GF-D8 (cell line): ENCODE results near the gene ARL17A.
"Not testable (repeated sequence)": the region's sequence is repeated elsewhere in the genome, so short reads cannot be mapped to it uniquely, and the experiment has no call there.

Source experiments
- DNase-seq: peaks from one replicate; lab custom pipeline; 2025; lab: John Stamatoyannopoulos, UW

The ARL17A gene

DNA sequence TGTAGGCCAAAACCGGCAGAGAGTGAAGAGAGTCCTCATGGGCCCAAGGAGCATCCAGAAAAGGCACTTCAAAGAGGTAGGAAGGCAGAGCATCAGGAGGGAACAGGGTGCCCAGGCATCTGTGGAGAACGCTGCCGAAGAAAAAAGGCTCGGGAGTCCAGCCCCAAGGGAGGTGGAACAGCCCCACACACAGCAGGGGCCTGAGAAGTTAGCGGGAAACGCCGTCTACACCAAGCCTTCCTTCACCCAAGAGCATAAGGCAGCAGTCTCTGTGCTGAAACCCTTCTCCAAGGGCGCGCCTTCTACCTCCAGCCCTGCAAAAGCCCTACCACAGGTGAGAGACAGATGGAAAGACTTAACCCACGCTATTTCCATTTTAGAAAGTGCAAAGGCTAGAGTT, 30.9 kb downstream of the ARL17A start:
- not testable (repeated sequence) for DNase-seq

GRCh38 chr17:46534716-46535115, 44.8 kb downstream of the ARL17A start:
- DNase-seq, result not testable (repeated sequence)

GRCh38 chr17:46512168-46512567, 67.3 kb downstream of the ARL17A start, which contains the start of gene LRRC37A2:
LRRC37A2 (plus strand) TSS chr17:46512468; CDS start chr17:46512713, 245 bp downstream.
- DNase-seq, result not testable (repeated sequence)

DNA sequence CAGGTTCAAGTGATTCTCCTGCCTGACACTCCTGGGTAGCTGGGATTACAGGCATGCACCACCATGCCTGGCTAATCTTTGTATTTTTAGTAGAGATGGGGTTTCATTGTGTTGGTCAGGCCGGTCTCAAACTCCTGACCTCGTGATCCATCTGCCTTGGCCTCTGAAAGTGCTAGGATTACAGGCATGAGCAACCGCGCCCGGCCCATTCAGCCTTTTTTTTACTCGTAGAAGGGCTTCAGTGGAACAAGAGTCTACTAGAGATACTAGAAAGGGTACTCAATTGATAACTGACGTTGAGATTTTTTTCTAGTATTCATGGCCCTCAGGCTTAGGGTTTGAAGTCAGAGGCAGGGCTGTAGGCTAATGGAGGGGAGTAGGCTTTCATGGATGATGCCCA, 73.6 kb downstream of the ARL17A start:
- DNase-seq, result not testable (repeated sequence)

DNA sequence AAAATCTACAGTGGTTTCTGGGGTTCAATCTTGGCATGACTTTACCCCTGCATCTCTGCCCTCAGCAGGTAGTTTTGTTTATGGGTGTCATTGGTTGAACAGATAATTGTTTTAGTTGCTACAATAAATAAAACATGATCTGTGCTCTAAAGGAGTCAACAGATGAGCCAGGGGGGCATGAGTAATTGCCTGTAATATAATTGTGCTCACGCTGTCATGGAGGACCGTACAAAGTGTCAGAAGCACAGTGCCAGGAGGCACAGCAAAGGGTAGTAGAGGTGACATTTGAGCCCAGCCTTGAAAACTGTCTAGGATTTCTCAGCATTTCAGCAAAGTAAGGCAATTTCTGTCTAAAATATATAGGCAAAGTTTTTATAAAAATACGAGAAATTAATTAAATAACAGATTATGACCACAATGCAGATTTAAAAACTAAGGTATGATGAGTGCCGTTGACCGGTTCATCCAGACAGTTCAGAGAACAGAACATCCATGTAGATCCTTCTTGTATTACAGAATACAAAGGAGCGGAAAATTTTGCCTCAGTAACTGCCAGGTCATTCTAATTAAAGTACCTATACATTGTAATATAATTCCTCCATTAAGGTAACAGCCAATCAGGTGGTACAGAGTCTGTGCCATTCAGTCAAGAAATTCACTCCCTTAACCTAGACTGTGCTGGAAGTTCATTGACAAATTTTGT, 79.9 kb downstream of the ARL17A start:
- DNase-seq, result not testable (repeated sequence)

GRCh38 chr17:46492021-46492420, 87.5 kb downstream of the ARL17A start:
- not testable (repeated sequence) for DNase-seq

GRCh38 chr17:46481310-46481709, 98.2 kb downstream of the ARL17A start:
- not testable (repeated sequence) for DNase-seq

GRCh38 chr17:46478823-46479222, 100.7 kb downstream of the ARL17A start:
- not testable (repeated sequence) for DNase-seq

GRCh38 chr17:46475583-46475982, 103.9 kb downstream of the ARL17A start:
- DNase-seq, result not testable (repeated sequence)

- not testable (repeated sequence) for DNase-seq
Observed at GRCh38 chr17:46474489-46474888, 105.0 kb downstream of the ARL17A start.

- not testable (repeated sequence) for DNase-seq
Observed at GRCh38 chr17:46467618-46468017, 111.9 kb downstream of the ARL17A start.
